LNCAP (cell line): ENCODE data around the gene SLC23A1.

Experiments used
- CTCF ChIP-seq: fragments of 450-650 bp; IDR thresholded peaks from 2 replicates; pipeline ENCODE4 v1.5.1; 2017; ENCODE audit warnings: mild to moderate bottlenecking

Gene SLC23A1

GRCh38 chr5:139394654-139395566 is 11.8 kb upstream of the SLC23A1 start, which contains the start of gene PROB1:
PROB1 (minus strand) TSS chr5:139395104; CDS start chr5:139395081, 23 bp downstream.
- TF ChIP-seq CTCF = no peak

GRCh38 chr5:139394123-139394653 is 11.1 kb upstream of the SLC23A1 start:
- TF ChIP-seq CTCF = no peak

- TF ChIP-seq CTCF = no peak
Observed at GRCh38 chr5:139393497-139394122, 10.5 kb upstream of the SLC23A1 start.

GRCh38 chr5:139392678-139393496 is 9.8 kb upstream of the SLC23A1 start:
- TF ChIP-seq CTCF = no peak

- TF ChIP-seq CTCF = no peak
Observed at GRCh38 chr5:139392324-139392677, 9.2 kb upstream of the SLC23A1 start.

GRCh38 chr5:139391570-139392323 is 8.7 kb upstream of the SLC23A1 start:
- TF ChIP-seq CTCF = no peak
